WERI-Rb-1 (cell line): ENCODE results near the gene SDR9C7.
"Not testable (repeated sequence)": the region's sequence is repeated elsewhere in the genome, so short reads cannot be mapped to it uniquely, and the experiment has no call there.

Experiments
- DNase-seq: peaks from one replicate; pipeline ENCODE4 v3.0.0-alpha.2; 2020
- H3K27ac ChIP-seq: fragments of 250-450 bp; sonication (Bioruptor Pico); 2 replicates; pipeline ENCODE4 v1.5.1; 2020; ENCODE audit warnings: mild to moderate bottlenecking, moderate library complexity
- H3K27me3 ChIP-seq: fragments of 250-450 bp; sonication (Bioruptor Pico); 2 replicates; pipeline ENCODE4 v1.5.1; 2021; ENCODE audit warnings: mild to moderate bottlenecking, low read depth, moderate library complexity; ENCODE audit not compliant: insufficient read depth, severe bottlenecking
- H3K36me3 ChIP-seq: fragments of 250-450 bp; sonication (Bioruptor Pico); 2 replicates; pipeline ENCODE4 v1.5.1; 2020; ENCODE audit warnings: mild to moderate bottlenecking, moderate library complexity
- H3K4me3 ChIP-seq: 2 replicates; pipeline ENCODE4 v1.5.1; 2011; ENCODE audit warnings: low read depth, mild to moderate bottlenecking, control low read depth, low read length
- H3K9me3 ChIP-seq: fragments of 250-450 bp; sonication (Bioruptor Pico); 2 replicates; pipeline ENCODE4 v1.5.1; 2021; ENCODE audit warnings: mild to moderate bottlenecking, moderate library complexity; ENCODE audit not compliant: severe bottlenecking
- TF ChIP-seq, protein P1 (sequence below): IDR thresholded peaks from 2 replicates; pipeline ENCODE4 v1.5.1; 2011; ENCODE audit warnings: low read depth, mild to moderate bottlenecking, control low read depth, inconsistent platforms, low read length

SDR9C7 gene

GRCh38 chr12:56978397-56979138 is 44.4 kb upstream of the SDR9C7 start:
- Histone ChIP-seq H3K27ac (no peak overlapping the region), H3K27me3 (no peaks in the 10 kb centered on the region), H3K4me3 (no peak overlapping the region), H3K36me3 (no peaks in the 10 kb centered on the region), H3K9me3 (no peaks in the 10 kb centered on the region)
- no peak for DNase-seq
- TF ChIP-seq, protein P1, sequence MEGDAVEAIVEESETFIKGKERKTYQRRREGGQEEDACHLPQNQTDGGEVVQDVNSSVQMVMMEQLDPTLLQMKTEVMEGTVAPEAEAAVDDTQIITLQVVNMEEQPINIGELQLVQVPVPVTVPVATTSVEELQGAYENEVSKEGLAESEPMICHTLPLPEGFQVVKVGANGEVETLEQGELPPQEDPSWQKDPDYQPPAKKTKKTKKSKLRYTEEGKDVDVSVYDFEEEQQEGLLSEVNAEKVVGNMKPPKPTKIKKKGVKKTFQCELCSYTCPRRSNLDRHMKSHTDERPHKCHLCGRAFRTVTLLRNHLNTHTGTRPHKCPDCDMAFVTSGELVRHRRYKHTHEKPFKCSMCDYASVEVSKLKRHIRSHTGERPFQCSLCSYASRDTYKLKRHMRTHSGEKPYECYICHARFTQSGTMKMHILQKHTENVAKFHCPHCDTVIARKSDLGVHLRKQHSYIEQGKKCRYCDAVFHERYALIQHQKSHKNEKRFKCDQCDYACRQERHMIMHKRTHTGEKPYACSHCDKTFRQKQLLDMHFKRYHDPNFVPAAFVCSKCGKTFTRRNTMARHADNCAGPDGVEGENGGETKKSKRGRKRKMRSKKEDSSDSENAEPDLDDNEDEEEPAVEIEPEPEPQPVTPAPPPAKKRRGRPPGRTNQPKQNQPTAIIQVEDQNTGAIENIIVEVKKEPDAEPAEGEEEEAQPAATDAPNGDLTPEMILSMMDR, result no peak

- not testable (repeated sequence) for H3K27me3 ChIP-seq, H3K4me3 ChIP-seq, DNase-seq, H3K9me3 ChIP-seq, H3K27ac ChIP-seq, H3K36me3 ChIP-seq
Measured at GRCh38 chr12:56977361-56977760, 43.2 kb upstream of the SDR9C7 start.

- not testable (repeated sequence) for H3K27me3 ChIP-seq, H3K9me3 ChIP-seq, DNase-seq, H3K4me3 ChIP-seq, H3K27ac ChIP-seq, H3K36me3 ChIP-seq
Measured at GRCh38 chr12:56974224-56974623, 40.0 kb upstream of the SDR9C7 start.

- not testable (repeated sequence) for H3K9me3 ChIP-seq, H3K27ac ChIP-seq, H3K4me3 ChIP-seq, DNase-seq, H3K27me3 ChIP-seq, H3K36me3 ChIP-seq
Measured at GRCh38 chr12:56968910-56969309, 34.7 kb upstream of the SDR9C7 start.

- not testable (repeated sequence) for H3K4me3 ChIP-seq, H3K9me3 ChIP-seq, DNase-seq, H3K36me3 ChIP-seq, H3K27me3 ChIP-seq, H3K27ac ChIP-seq
Measured at GRCh38 chr12:56965997-56966642, 31.9 kb upstream of the SDR9C7 start.

GRCh38 chr12:56965124-56965523 is 30.9 kb upstream of the SDR9C7 start:
- not testable (repeated sequence) for H3K36me3 ChIP-seq, H3K4me3 ChIP-seq, H3K27ac ChIP-seq, H3K9me3 ChIP-seq, DNase-seq, H3K27me3 ChIP-seq

GRCh38 chr12:56963557-56963956 is 29.3 kb upstream of the SDR9C7 start:
- H3K4me3 ChIP-seq, DNase-seq, H3K36me3 ChIP-seq, H3K9me3 ChIP-seq, H3K27me3 ChIP-seq, H3K27ac ChIP-seq: not testable (repeated sequence)

GRCh38 chr12:56962247-56962646 is 28.0 kb upstream of the SDR9C7 start:
- not testable (repeated sequence) for DNase-seq, H3K27me3 ChIP-seq, H3K4me3 ChIP-seq, H3K36me3 ChIP-seq, H3K27ac ChIP-seq
- peaks cover 19% of the 10 kb centered on the region for H3K9me3 ChIP-seq

GRCh38 chr12:56958422-56958821 is 24.2 kb upstream of the SDR9C7 start:
- H3K36me3 ChIP-seq, result no peaks in the 10 kb centered on the region
- DNase-seq, result no peak
- no peak overlapping the region for H3K27ac ChIP-seq
- H3K27me3 ChIP-seq, result peaks cover 16% of the 10 kb centered on the region
- no peak overlapping the region for H3K4me3 ChIP-seq
- TF ChIP-seq, protein P1, result no peak
- H3K9me3 ChIP-seq, result peaks cover 14% of the 10 kb centered on the region
